ENCODE data around the gene PRRX2. TPM values are rescaled to one million over a fixed set of nuclear protein-coding genes. Genes with fewer than 3 reads are reported as not detected.
A peak's percentile ranks its signal among the peaks of the same experiment; 100 is the strongest.
"Not testable (repeated sequence)": the region's sequence is repeated elsewhere in the genome, so short reads cannot be mapped to it uniquely, and the experiment has no call there.

Gene PRRX2
- polyA plus RNA-seq, 3 donors = 0.87 to 1.3 (median 1.1) TPM

- DNase-seq (ENCODE audit: extremely low read depth in 1 of 11, low read depth in 9 of 11, low spot score in 4 of 11) = no peak
Measured at GRCh38 chr9:129633207-129633606, 32.2 kb upstream of the PRRX2 start.

GRCh38 chr9:129633848-129634247 is 31.6 kb upstream of the PRRX2 start:
- no peak for DNase-seq (ENCODE audit: extremely low read depth in 1 of 11, low read depth in 9 of 11, low spot score in 4 of 11)

- DNase-seq (ENCODE audit: extremely low read depth in 1 of 11, low read depth in 9 of 11, low spot score in 4 of 11) = no peak
Measured at GRCh38 chr9:129635099-129636065, 30.1 kb upstream of the PRRX2 start.

GRCh38 chr9:129636343-129636742 is 29.1 kb upstream of the PRRX2 start:
- not testable (repeated sequence) for DNase-seq (ENCODE audit: extremely low read depth in 1 of 11, low read depth in 9 of 11, low spot score in 4 of 11)

GRCh38 chr9:129637102-129637501 is 28.3 kb upstream of the PRRX2 start:
- DNase-seq (ENCODE audit: extremely low read depth in 1 of 11, low read depth in 9 of 11, low spot score in 4 of 11) = no peak

GRCh38 chr9:129637673-129638439 is 27.6 kb upstream of the PRRX2 start:
- DNase-seq (ENCODE audit: extremely low read depth in 1 of 11, low read depth in 9 of 11, low spot score in 4 of 11) = no peak

GRCh38 chr9:129639034-129639630 is 26.3 kb upstream of the PRRX2 start:
- no peak for DNase-seq (ENCODE audit: extremely low read depth in 1 of 11, low read depth in 9 of 11, low spot score in 4 of 11)

GRCh38 chr9:129639756-129640085 is 25.7 kb upstream of the PRRX2 start:
- DNase-seq (ENCODE audit: extremely low read depth in 1 of 11, low read depth in 9 of 11, low spot score in 4 of 11) = no peak

GRCh38 chr9:129640086-129640870 is 25.2 kb upstream of the PRRX2 start:
- peak in 2 of 11 donors; percentile 31 to 42 for DNase-seq (ENCODE audit: extremely low read depth in 1 of 11, low read depth in 9 of 11, low spot score in 4 of 11)

- no peak for DNase-seq (ENCODE audit: extremely low read depth in 1 of 11, low read depth in 9 of 11, low spot score in 4 of 11)
Measured at GRCh38 chr9:129640871-129641749, 24.3 kb upstream of the PRRX2 start.

GRCh38 chr9:129641750-129642585 is 23.5 kb upstream of the PRRX2 start, which contains the start of gene ASB6:
Gene ASB6 (minus strand): TSS chr9:129642151. CDS start chr9:129641999, 152 bp downstream.
- peak; percentile 89 to 98 (median 95) for DNase-seq (ENCODE audit: extremely low read depth in 1 of 11, low read depth in 9 of 11, low spot score in 4 of 11)

- DNase-seq (ENCODE audit: extremely low read depth in 1 of 11, low read depth in 9 of 11, low spot score in 4 of 11) = no peak
Measured at GRCh38 chr9:129643706-129644105, 21.7 kb upstream of the PRRX2 start.

- DNase-seq (ENCODE audit: extremely low read depth in 1 of 11, low read depth in 9 of 11, low spot score in 4 of 11) = no peak
Measured at GRCh38 chr9:129644365-129644764, 21.1 kb upstream of the PRRX2 start.

GRCh38 chr9:129644902-129645301 is 20.5 kb upstream of the PRRX2 start:
- no peak for DNase-seq (ENCODE audit: extremely low read depth in 1 of 11, low read depth in 9 of 11, low spot score in 4 of 11)

GRCh38 chr9:129646252-129646651 is 19.2 kb upstream of the PRRX2 start:
- no peak for DNase-seq (ENCODE audit: extremely low read depth in 1 of 11, low read depth in 9 of 11, low spot score in 4 of 11)

- DNase-seq (ENCODE audit: extremely low read depth in 1 of 11, low read depth in 9 of 11, low spot score in 4 of 11) = no peak
Measured at GRCh38 chr9:129646654-129647053, 18.8 kb upstream of the PRRX2 start.

- DNase-seq (ENCODE audit: extremely low read depth in 1 of 11, low read depth in 9 of 11, low spot score in 4 of 11) = no peak
Measured at GRCh38 chr9:129647635-129648034, 17.8 kb upstream of the PRRX2 start.
